ENCODE data around the gene ZNG1F.
"Not testable (repeated sequence)": the region's sequence is repeated elsewhere in the genome, so short reads cannot be mapped to it uniquely, and the experiment has no call there.

The ZNG1F gene

DNA sequence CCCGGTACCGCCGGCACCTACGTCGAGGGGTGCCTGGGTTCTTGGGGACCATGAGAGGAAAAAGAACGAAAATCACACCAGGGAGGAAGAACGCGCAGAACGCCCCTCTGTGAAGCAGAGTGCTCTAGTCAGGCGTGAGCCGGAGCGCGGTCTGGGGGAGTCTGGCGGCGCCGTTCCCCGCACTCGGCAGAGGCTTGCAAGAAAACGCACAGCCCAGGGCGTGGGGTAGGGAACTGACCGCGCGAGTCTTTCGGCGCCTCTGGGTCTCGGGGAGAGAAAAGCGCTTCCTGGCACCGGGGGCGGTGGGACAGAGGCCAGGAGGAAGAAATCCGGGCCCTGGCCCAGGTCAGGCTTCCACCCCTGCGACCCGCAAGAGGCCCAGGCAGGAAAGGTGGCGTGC lies 65.3 kb downstream of the ZNG1F start:
- DNase-seq (ENCODE audit: extremely low read depth in 1 of 2, low read depth in 1 of 2): not testable (repeated sequence)

GRCh38 chr9:41123396-41123795 lies 65.7 kb downstream of the ZNG1F start:
- DNase-seq (ENCODE audit: extremely low read depth in 1 of 2, low read depth in 1 of 2): not testable (repeated sequence)

GRCh38 chr9:41120696-41121095 lies 68.4 kb downstream of the ZNG1F start:
- DNase-seq (ENCODE audit: extremely low read depth in 1 of 2, low read depth in 1 of 2): not testable (repeated sequence)

DNA sequence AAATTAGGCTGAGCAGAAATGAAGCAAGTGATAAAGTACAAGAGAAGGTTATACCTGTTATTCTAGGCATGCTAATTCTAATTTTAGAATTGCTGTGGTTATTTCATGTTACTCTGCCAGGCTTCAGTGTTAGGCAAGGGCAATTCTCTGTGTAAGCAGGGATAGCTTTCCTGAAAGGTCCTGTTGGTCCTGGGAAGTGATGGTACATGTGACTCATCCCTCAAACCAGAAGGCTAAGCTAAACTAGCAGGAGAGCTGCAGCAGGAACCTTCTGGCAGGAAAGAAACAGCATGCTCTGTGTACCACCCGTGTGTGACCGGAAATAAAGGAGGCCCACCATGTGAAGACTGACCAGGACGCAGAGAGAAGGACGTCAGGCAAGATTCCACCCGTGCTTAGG lies 69.4 kb downstream of the ZNG1F start:
- DNase-seq (ENCODE audit: extremely low read depth in 1 of 2, low read depth in 1 of 2): not testable (repeated sequence)

DNA sequence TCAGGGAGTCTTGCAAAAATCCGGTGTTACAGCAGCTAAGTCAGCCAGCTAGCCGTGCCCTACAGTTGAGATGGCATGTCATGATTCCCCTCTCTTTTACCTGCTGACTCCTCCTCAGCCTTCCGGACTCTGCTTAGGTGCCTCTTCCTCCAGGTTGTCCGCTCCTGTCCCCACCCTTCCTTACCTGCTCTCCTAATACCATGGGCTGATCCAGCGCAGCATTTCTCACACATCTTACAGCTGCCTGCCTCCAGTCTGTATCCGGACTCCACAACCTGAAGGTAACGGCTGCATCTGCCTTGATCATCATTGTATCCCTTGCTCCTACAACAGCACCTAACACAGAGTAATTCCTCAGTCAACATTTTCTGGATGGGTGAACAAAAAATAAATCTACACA lies 69.8 kb downstream of the ZNG1F start:
- DNase-seq (ENCODE audit: extremely low read depth in 1 of 2, low read depth in 1 of 2): not testable (repeated sequence)

GRCh38 chr9:41113348-41113747 lies 75.8 kb downstream of the ZNG1F start:
- DNase-seq (ENCODE audit: extremely low read depth in 1 of 2, low read depth in 1 of 2): not testable (repeated sequence)

- not testable (repeated sequence) for DNase-seq (ENCODE audit: extremely low read depth in 1 of 2, low read depth in 1 of 2)
Observed at GRCh38 chr9:41111414-41111813, 77.7 kb downstream of the ZNG1F start.

- not testable (repeated sequence) for DNase-seq (ENCODE audit: extremely low read depth in 1 of 2, low read depth in 1 of 2)
Observed at GRCh38 chr9:41110913-41111312, 78.2 kb downstream of the ZNG1F start.

DNA sequence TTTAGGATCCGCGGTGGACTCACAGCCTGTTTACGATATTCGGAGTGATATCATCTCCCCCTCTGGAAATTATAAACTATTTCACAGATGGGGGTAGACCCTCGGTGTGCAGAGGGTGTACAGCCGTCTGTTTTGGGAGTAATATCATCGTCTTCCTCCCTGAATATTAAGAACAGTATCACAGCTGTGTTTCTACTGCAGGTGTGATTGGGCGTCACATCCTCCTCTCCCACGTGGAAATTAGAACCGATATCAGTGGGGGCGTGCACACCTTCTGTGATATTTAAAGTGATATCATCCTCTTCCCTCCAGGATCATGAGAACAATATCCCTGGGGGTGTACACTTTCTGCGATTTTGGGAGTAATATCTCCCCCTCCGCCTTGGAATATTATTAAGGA lies 79.9 kb downstream of the ZNG1F start:
- DNase-seq (ENCODE audit: extremely low read depth in 1 of 2, low read depth in 1 of 2): not testable (repeated sequence)

- not testable (repeated sequence) for DNase-seq (ENCODE audit: extremely low read depth in 1 of 2, low read depth in 1 of 2)
Observed at GRCh38 chr9:41108816-41109215, 80.3 kb downstream of the ZNG1F start.

GRCh38 chr9:41106472-41107116 lies 82.5 kb downstream of the ZNG1F start:
- not testable (repeated sequence) for DNase-seq (ENCODE audit: extremely low read depth in 1 of 2, low read depth in 1 of 2)

DNA sequence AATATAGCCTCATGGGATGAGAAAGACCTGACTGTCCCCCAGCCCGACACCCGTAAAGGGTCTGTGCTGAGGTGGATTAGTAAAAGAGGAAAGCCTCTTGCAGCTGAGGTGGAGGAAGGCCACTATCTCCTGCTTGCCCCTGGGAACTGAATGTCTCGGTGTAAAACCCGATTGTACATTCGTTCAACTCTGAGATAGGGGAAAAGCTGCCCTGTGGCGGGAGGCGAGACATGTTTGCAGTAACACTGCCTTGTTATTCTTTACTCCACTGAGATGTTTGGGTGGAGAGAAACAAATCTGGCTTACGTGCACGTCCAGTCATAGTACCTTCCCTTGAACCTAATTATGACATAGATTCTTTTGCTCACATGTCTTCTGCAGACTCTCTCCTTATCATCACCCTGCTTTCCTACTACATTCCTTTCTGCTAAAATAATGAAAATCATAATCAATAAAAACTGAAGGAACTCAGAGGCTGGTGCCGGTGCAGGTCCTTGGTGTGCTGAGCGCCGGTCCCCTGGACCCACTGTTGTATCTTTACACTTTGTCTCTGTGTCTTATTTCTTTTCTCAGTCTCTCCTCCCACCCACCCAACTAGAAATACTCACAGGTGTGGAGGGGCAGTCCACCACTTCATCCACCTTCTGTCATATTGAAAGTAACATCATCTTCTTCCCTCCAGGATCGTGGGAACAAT lies 83.4 kb downstream of the ZNG1F start:
- DNase-seq (ENCODE audit: extremely low read depth in 1 of 2, low read depth in 1 of 2): not testable (repeated sequence)

DNA sequence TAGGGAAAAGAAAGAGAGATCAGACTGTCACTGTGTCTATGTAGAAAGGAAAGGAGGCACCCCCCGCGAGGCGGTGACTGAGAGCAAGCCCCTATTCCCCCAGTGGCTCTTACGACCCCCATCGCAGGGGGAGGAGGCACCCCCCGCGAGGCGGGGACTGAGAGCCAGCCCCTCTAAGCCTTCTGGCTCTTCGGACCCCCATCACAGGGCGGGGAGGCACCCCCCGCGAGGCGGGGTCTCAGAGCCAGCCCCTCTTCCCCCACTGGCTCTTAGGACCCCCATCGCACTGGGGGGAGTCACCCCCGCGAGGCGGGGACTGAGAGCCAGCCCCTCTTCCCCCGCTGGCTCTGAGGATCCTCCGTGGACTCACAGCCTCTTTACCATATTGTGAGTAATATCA lies 84.6 kb downstream of the ZNG1F start:
- DNase-seq (ENCODE audit: extremely low read depth in 1 of 2, low read depth in 1 of 2): not testable (repeated sequence)

DNA sequence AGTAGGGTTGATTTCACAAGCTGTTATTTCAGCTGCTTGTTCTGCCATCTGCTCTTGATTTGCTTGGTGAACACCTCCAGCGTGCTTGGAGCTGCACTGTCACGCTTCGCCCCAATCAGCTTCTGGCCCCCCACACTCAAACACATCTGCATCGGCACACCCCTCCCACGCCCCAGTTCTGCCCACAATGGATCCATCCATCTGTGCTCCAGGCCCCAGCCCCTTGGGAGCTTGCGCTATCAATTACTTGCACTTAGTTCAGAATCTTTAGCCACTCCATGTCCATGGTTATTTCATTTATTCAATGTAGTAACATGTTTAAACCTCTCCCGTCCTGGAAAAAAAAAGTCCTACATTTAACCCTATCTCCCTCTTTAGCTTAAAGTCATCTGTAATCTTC lies 88.6 kb downstream of the ZNG1F start:
- DNase-seq (ENCODE audit: extremely low read depth in 1 of 2, low read depth in 1 of 2): not testable (repeated sequence)

GRCh38 chr9:41098759-41099158 lies 90.4 kb downstream of the ZNG1F start:
- DNase-seq (ENCODE audit: extremely low read depth in 1 of 2, low read depth in 1 of 2): not testable (repeated sequence)

DNA sequence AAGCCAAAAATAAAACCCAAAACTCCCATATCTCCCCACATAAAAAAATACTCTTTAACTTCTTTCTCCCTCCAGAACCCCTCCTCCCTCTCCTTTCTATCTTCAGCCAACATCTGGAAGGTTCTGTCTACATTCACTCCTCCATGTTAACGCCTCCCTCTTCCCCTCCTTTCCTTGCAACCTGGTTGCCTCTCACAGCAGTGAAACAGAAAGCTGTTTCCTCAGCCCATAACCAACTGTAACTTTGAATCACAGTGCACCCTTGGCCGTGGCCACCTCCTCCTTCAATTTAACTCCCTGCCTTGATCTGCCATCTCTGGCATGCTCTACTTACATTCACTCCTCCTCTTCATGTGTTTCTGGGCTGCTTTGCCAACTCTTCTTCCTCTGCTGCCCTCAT lies 94.1 kb downstream of the ZNG1F start:
- DNase-seq (ENCODE audit: extremely low read depth in 1 of 2, low read depth in 1 of 2): not testable (repeated sequence)

- not testable (repeated sequence) for DNase-seq (ENCODE audit: extremely low read depth in 1 of 2, low read depth in 1 of 2)
Observed at GRCh38 chr9:41094010-41094773, 94.9 kb downstream of the ZNG1F start.

DNA sequence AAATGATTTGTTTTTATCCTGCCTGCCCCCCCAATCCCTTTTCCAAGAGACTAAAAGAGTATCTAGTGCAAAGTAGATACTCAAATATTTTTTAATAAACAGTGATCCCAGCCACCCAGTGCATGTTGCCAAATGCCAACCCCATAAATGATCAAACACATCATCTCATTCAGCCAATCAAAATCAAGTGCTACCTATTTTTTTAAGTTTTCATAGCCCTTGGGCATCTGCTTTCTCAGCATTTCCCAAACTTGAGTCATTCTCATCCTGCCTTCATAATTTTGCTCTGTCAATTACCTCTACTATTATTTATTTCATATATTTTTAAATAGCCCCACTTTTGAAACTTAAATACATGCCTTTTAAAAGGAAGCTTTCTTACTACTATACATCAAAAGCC lies 98.2 kb downstream of the ZNG1F start:
- DNase-seq (ENCODE audit: extremely low read depth in 1 of 2, low read depth in 1 of 2): not testable (repeated sequence)

DNA sequence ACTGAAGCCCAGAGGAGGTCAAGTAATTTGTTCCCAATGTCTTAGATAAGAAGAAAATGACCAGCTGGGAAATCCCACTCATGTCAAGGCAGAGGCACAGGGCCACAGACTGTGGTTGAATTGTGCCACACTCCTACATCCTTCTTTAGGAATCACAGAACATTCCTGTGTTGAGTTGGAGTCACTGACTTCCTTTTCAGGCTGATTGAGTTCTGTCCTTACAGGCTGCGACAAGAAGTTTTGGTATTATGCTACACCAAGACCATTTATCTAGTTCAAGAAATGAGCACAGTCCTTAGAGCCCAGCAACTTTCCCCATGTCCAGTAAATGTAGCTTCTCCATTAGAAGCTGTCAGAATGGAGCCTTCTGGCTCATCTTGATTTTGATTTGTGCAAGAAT lies 98.7 kb downstream of the ZNG1F start:
- DNase-seq (ENCODE audit: extremely low read depth in 1 of 2, low read depth in 1 of 2): not testable (repeated sequence)

- DNase-seq (ENCODE audit: extremely low read depth in 1 of 2, low read depth in 1 of 2): not testable (repeated sequence)
Observed at GRCh38 chr9:41088450-41089059, 100.6 kb downstream of the ZNG1F start.

- DNase-seq (ENCODE audit: extremely low read depth in 1 of 2, low read depth in 1 of 2): not testable (repeated sequence)
Observed at GRCh38 chr9:41087929-41088328, 101.2 kb downstream of the ZNG1F start.

Measured in activated CD8-positive, alpha-beta memory T cell treated with anti-CD3 and anti-CD28 coated beads for 1 hour (primary cell).